H9 (cell line): Measurements from ENCODE around the gene ARPP21. TPM values are rescaled to one million over a fixed set of nuclear protein-coding genes. Genes with fewer than 3 reads are reported as not detected.

Source experiments
- DNase-seq: peaks from one replicate; pipeline ENCODE4 v3.0.0-alpha.2; 2017
- H2AFZ ChIP-seq: one replicate; pipeline ENCODE4 v1.6.1; 2013; ENCODE audit warnings: mild to moderate bottlenecking, low read length, control low read depth, moderate library complexity
- H2AK5ac ChIP-seq: 2 replicates; pipeline ENCODE4 v1.6.1; 2013; ENCODE audit warnings: low read length, control low read depth, mixed read lengths; ENCODE audit not compliant: insufficient read length
- H2BK120ac ChIP-seq: one replicate; pipeline ENCODE4 v1.6.1; 2013; ENCODE audit warnings: low read depth, mild to moderate bottlenecking, low read length, control low read depth, inconsistent platforms; ENCODE audit not compliant: poor library complexity, severe bottlenecking
- H2BK12ac ChIP-seq: 2 replicates; pipeline ENCODE4 v1.6.1; 2013; ENCODE audit warnings: low read length, control low read depth, mixed read lengths, low read depth; ENCODE audit not compliant: insufficient read length
- H2BK15ac ChIP-seq: 2 replicates; pipeline ENCODE4 v1.6.1; 2013; ENCODE audit warnings: low read depth, low read length, control low read depth
- H2BK20ac ChIP-seq: one replicate; pipeline ENCODE4 v1.6.1; 2013; ENCODE audit warnings: low read depth, mild to moderate bottlenecking, low read length, control low read depth, inconsistent platforms; ENCODE audit not compliant: poor library complexity, severe bottlenecking
- H2BK5ac ChIP-seq: 2 replicates; pipeline ENCODE4 v1.6.1; 2013; ENCODE audit warnings: low read length, control low read depth, mixed read lengths; ENCODE audit not compliant: insufficient read length
- H3K14ac ChIP-seq: 2 replicates; pipeline ENCODE4 v1.6.1; 2013; ENCODE audit warnings: low read length, control low read depth; ENCODE audit not compliant: insufficient read depth
- H3K18ac ChIP-seq: 2 replicates; pipeline ENCODE4 v1.6.1; 2013; ENCODE audit warnings: low read depth, mild to moderate bottlenecking, mixed read lengths, low read length, control low read depth; ENCODE audit not compliant: insufficient read length
- H3K23ac ChIP-seq: 2 replicates; pipeline ENCODE4 v1.6.1; 2013; ENCODE audit warnings: low read length, control low read depth, mixed read lengths, low read depth; ENCODE audit not compliant: insufficient read length
- H3K23me2 ChIP-seq: 2 replicates; pipeline ENCODE4 v1.6.1; 2013; ENCODE audit warnings: low read depth, mild to moderate bottlenecking, mixed read lengths, low read length, control low read depth; ENCODE audit not compliant: insufficient read length, poor library complexity, severe bottlenecking
- H3K27ac ChIP-seq: 2 replicates; pipeline ENCODE4 v1.5.1; 2013; ENCODE audit warnings: low read length, control low read depth, mixed read lengths, low read depth; ENCODE audit not compliant: insufficient read length
- H3K27me3 ChIP-seq: 2 replicates; pipeline ENCODE4 v1.6.1; 2013; ENCODE audit warnings: low read length, control low read depth, inconsistent platforms; ENCODE audit not compliant: insufficient read depth
- H3K4ac ChIP-seq: 2 replicates; pipeline ENCODE4 v1.6.1; 2013; ENCODE audit warnings: low read depth, mild to moderate bottlenecking, control low read depth, inconsistent platforms, low read length, moderate library complexity
- H3K4me1 ChIP-seq: 2 replicates; pipeline ENCODE4 v1.6.1; 2013; ENCODE audit warnings: low read length, control low read depth, inconsistent platforms; ENCODE audit not compliant: insufficient read depth
- H3K4me2 ChIP-seq: 2 replicates; pipeline ENCODE4 v1.6.1; 2013; ENCODE audit warnings: low read length, control low read depth, mixed read lengths; ENCODE audit not compliant: insufficient read length, insufficient read depth
- H3K56ac ChIP-seq: 2 replicates; pipeline ENCODE4 v1.6.1; 2013; ENCODE audit warnings: low read depth, mild to moderate bottlenecking, mixed read lengths, low read length, control low read depth; ENCODE audit not compliant: insufficient read length
- H3K79me1 ChIP-seq: 2 replicates; pipeline ENCODE4 v1.6.1; 2013; ENCODE audit warnings: low read depth, mild to moderate bottlenecking, moderate library complexity, low read length, control low read depth, inconsistent platforms; ENCODE audit not compliant: insufficient read depth, poor library complexity, severe bottlenecking
- H3K79me2 ChIP-seq: 2 replicates; pipeline ENCODE4 v1.6.1; 2013; ENCODE audit warnings: low read length, control low read depth, inconsistent platforms; ENCODE audit not compliant: insufficient read depth
- H3K9ac ChIP-seq: 2 replicates; pipeline ENCODE4 v1.6.1; 2013; ENCODE audit warnings: low read length, control low read depth, mixed read lengths; ENCODE audit not compliant: insufficient read length; ENCODE audit errors: extremely low read depth
- H3K9me3 ChIP-seq: one replicate; pipeline ENCODE4 v1.6.1; 2013; ENCODE audit warnings: low read depth, low read length, inconsistent platforms; ENCODE audit not compliant: control insufficient read depth
- H3T11ph ChIP-seq: one replicate; pipeline ENCODE4 v1.6.1; 2013; ENCODE audit warnings: mild to moderate bottlenecking, low read length, control low read depth, inconsistent platforms
- H4K20me1 ChIP-seq: one replicate; pipeline ENCODE4 v1.6.1; 2013; ENCODE audit not compliant: control insufficient read depth, insufficient read length, insufficient read depth
- H4K5ac ChIP-seq: 2 replicates; pipeline ENCODE4 v1.6.1; 2013; ENCODE audit warnings: low read depth, mild to moderate bottlenecking, mixed read lengths, low read length, control low read depth; ENCODE audit not compliant: insufficient read length
- H4K8ac ChIP-seq: replicated peaks from 2 replicates; pipeline ENCODE4 v1.6.1; 2013; ENCODE audit warnings: low read length, control low read depth, mixed read lengths, low read depth; ENCODE audit not compliant: insufficient read length
- H4K91ac ChIP-seq: 2 replicates; pipeline ENCODE4 v1.6.1; 2013; ENCODE audit warnings: low read depth, mild to moderate bottlenecking, moderate library complexity, mixed read lengths, low read length, control low read depth; ENCODE audit not compliant: insufficient read length
- H3K27ac Mint-ChIP-seq, 3 experiments: 2 replicates in 2 of 3; 3 replicates in 1 of 3; pipeline ENCODE4 v1.8.0; 2020 to 2021; ENCODE audit warnings: mixed read lengths in 3 of 3, mild to moderate bottlenecking in 1 of 3, moderate library complexity in 1 of 3
- H3K27me3 Mint-ChIP-seq: 2 replicates; pipeline ENCODE4 v1.8.0; 2021; ENCODE audit warnings: low read depth, mild to moderate bottlenecking, moderate library complexity, mixed read lengths
- H3K36me3 Mint-ChIP-seq, 3 experiments: 2 replicates in 2 of 3; 3 replicates in 1 of 3; pipeline ENCODE4 v1.8.0; 2020 to 2021; ENCODE audit warnings: low read depth in 3 of 3, mixed read lengths in 3 of 3; ENCODE audit not compliant: insufficient read depth in 1 of 3
- H3K4me1 Mint-ChIP-seq, 2 experiments: 2 replicates each; pipeline ENCODE4 v1.8.0; 2020; ENCODE audit warnings: mixed read lengths in 2 of 2
- H3K4me3 Mint-ChIP-seq, 2 experiments: 2 replicates in 1 of 2; 3 replicates in 1 of 2; pipeline ENCODE4 v1.8.0; 2020 to 2021; ENCODE audit warnings: mild to moderate bottlenecking in 2 of 2, mixed read lengths in 2 of 2, moderate library complexity in 1 of 2
- H3K9me3 Mint-ChIP-seq, 2 experiments: 2 replicates in 1 of 2; 3 replicates in 1 of 2; pipeline ENCODE4 v1.8.0; 2020; ENCODE audit warnings: mild to moderate bottlenecking in 2 of 2, mixed read lengths in 2 of 2, moderate library complexity in 1 of 2
- CTCF ChIP-seq: fragments of 200-600 bp; sonication (generic); conservative IDR thresholded peaks from 3 replicates; pipeline ENCODE4 v1.8.0; 2021; ENCODE audit warnings: antibody characterized with exemption, mild to moderate bottlenecking
- WGBS: extraction: QIAGEN DNeasy Blood & Tissue Kit; methylation state at CpG from one replicate; pipeline ENCODE4 v1.1.7; 2013; ENCODE audit warnings: missing lambda C conversion rate, low lambda C conversion rate, mixed read lengths; ENCODE audit not compliant: insufficient read length; ENCODE audit errors: extremely low coverage; 5-methylcytosine and 5-hydroxymethylcytosine counted together
- total RNA-seq: library from RNA; stranded (reverse); gene quantifications from 2 replicates; pipeline ENCODE4 v1.2.1, GENCODE V29; 2021

ARPP21 gene
- total RNA-seq, 1 experiment from 2014 or later = not detected

DNA sequence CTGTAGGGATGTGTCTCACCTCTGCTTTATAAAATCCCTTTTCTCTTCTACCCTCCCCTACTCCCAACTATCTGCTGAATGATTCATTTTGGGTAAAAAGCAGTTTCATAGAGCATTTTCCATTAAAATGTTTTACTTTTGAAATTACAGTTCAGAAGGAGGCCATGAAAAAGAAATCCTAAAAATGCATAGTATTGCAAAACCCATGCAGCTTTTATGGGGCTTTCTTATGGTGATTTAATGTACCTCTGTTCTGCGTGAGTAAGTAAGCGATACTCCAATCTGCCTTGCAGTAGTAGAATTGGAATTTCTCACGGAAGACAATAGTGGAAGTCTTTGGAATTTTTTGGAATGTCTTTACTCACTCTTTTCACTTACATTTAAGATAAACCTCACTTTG, 111.9 kb downstream of the ARPP21 start:
- H3K23ac ChIP-seq = no peak overlapping the region
- H3K79me1 ChIP-seq = no peaks in the 10 kb centered on the region
- H2BK120ac ChIP-seq = no peak overlapping the region
- H3K27me3 ChIP-seq = peaks cover under 1% of the 10 kb centered on the region; the same call in 1 of the 2 replicates
- no peak overlapping the region for H3K9ac ChIP-seq
- H3K27ac ChIP-seq = no peak overlapping the region
- H3K14ac ChIP-seq = no peak overlapping the region
- H4K91ac ChIP-seq = no peak overlapping the region
- no peak overlapping the region for H3K4me2 ChIP-seq
- no peak overlapping the region for H3K4ac ChIP-seq
- no peak overlapping the region for H4K8ac ChIP-seq
- no peak for TF ChIP-seq CTCF
- H3K4me3 Mint-ChIP-seq = no peak overlapping the region
- H3K4me1 ChIP-seq = no peaks in the 10 kb centered on the region
- WGBS = no CpG with 5 or more reads among the region's 3 CpGs
- peaks cover 0 to 8% of the 10 kb centered on the region in 2 experiments; a peak in 2 of 4 replicates for H3K4me1 Mint-ChIP-seq
- H3T11ph ChIP-seq = no peak overlapping the region
- H3K27ac Mint-ChIP-seq = no peak overlapping the region
- H2BK12ac ChIP-seq = no peak overlapping the region
- no peak overlapping the region for H4K5ac ChIP-seq
- H2BK15ac ChIP-seq = no peak overlapping the region
- no peak overlapping the region for H2AFZ ChIP-seq
- H3K23me2 ChIP-seq = no peaks in the 10 kb centered on the region
- no peak overlapping the region for H2BK20ac ChIP-seq
- no peaks in the 10 kb centered on the region for H3K79me2 ChIP-seq
- no peaks in the 10 kb centered on the region for H4K20me1 ChIP-seq
- no peaks in the 10 kb centered on the region for H3K36me3 Mint-ChIP-seq
- no peak overlapping the region for H3K18ac ChIP-seq
- no peak for DNase-seq
- peaks cover 35% of the 10 kb centered on the region for H3K27me3 Mint-ChIP-seq
- H2AK5ac ChIP-seq = no peak overlapping the region
- H3K56ac ChIP-seq = no peak overlapping the region
- no peaks in the 10 kb centered on the region; a peak in 1 of 5 replicates for H3K9me3 Mint-ChIP-seq
- H2BK5ac ChIP-seq = no peak overlapping the region
- no peaks in the 10 kb centered on the region for H3K9me3 ChIP-seq
